TTC549 (cell line): ENCODE data around the gene APH1A.
"Not testable (repeated sequence)": the region's sequence is repeated elsewhere in the genome, so short reads cannot be mapped to it uniquely, and the experiment has no call there.

Source experiments
- FAIRE-seq: peaks from 2 replicates; lab custom pipeline; 2012; peaks lifted over from hg19 to GRCh38; lab: Jason Lieb, UNC

The APH1A gene

DNA sequence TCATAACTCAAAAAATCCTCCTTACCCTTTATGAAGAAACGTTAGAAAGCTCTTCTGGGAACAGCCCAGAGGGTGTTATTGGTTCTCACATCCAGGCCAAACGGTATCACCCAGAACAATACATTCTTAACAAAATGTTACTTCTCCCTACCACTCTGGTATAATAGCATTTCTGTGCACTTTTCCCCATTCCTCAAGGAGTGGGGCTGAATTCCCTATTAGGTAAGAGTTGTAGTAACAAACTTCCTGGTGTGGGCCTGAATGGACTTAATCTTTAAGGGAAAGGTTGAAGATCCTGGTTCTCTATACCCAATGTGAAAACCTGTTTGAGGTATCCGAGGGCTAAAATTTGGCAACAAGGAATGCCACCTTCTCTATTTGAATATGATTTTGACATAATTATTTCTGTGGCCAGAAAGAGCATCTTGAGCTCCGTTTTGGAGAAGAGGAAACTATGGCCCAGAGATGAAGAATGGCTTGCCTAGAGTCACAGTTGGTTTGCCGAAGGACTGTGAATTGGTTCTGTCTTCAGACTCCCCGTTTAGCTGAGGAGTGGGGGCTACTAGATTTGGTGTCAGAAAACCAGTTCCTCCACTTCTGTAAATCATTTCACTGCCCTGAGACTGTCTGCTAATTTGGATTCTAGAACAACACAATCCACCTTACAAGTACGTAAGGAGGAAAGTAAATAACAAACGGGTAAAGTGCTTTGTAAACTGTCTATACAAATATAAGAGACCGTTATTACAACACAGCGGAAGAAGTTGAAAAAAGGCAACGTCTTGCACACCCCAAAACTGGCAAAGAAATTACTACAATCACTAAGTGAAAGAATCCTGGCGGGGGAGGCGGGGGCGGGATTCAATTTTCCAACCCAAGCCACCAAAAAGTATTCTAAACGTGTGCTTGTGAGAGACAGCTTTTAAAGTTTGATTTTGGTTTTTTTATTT is 35.2 kb downstream of the APH1A start:
- no peak for FAIRE-seq

DNA sequence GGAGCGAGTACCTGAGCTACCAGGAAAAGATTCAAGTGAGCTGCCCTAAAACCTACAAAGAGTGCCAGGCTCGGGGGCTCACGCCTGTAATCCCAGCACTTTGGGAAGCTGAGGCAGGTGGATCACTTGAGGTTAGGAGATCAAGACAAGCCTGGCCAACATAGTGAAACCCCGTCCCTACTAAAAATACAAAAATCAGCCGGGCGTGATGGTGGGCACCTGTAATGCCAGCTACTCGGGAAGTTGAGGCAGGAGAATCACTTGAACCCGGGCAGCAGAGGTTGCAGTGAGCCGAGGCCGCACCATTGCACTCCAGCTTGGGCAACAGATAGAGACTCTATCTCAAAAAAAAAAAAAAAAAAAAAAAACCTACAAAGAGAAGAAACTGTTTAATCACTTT is 35.9 kb downstream of the APH1A start:
- FAIRE-seq = not testable (repeated sequence)

DNA sequence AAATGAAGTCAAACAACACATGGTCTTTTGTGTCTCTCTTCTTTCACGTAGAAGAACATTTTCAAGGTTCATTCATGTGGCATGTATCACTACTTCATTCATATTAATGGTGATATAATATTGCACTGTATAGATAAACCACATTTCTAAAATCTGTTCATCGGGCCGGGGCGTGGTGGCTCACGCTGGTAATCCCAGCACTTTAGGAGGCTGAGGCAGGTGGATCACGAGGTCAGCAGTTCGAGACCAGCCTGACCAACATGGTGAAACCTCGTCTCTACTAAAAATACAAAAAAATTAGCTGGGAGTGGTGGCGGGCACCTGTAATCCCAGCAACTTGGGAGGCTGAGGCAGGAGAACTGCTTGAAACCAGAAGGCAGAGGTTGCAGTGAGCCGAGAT is 40.6 kb downstream of the APH1A start:
- FAIRE-seq = not testable (repeated sequence)

DNA sequence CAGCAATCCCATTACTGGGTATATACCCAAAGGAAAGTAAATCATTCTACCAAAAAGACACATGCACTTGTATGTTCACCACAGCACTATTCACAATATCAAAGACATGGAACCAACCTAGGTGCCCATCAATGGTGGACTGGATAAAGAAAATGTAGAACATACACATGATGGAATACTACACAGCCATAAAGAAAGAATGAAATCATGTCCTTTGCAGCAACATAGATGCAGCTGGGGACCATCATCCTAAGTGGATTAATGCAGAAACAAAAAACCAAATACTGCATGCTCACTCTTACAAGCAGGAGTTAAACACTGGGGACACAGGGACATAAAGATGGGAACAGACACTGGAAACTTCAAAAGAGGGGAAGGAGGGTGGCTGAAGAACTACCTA is 41.6 kb downstream of the APH1A start:
- FAIRE-seq = no peak

DNA sequence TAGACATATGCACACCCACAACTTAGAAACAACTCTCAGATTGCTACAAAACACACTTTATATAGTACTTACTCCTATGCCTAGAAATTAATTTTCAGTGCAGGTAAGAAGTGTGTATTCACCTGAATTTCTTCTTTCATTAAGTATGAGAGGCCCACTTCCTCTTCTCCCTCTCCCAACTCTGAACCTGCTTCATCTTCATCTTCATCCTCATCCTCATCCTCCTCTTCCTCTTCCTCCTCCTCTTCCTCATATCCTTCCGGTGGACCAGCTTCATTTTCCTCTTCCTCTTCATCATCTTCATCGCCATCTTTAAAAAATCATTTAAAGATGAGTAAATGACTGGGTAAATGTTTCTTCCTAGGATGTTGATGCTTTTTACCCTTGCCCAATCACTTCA is 42.3 kb downstream of the APH1A start:
- no peak for FAIRE-seq

DNA sequence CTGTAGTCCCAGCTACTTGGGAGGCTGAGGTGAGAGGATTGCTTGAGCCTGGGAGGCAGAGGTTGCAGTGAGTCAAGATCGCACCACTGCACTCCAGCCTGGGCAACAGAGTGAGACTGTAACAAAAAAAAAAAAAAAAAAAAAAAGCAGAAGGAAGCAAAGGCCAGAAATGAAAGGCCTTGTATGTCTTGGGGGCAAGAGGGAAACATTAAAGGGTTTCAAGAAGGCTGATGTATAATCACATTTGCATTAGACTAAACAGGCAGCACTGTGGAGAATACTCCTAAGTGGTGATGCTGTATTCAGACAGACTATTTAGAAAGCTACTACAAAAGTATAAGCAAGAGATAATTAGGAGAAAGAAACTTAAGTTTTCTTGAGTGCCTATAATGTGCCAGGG is 43.3 kb downstream of the APH1A start:
- no peak for FAIRE-seq

DNA sequence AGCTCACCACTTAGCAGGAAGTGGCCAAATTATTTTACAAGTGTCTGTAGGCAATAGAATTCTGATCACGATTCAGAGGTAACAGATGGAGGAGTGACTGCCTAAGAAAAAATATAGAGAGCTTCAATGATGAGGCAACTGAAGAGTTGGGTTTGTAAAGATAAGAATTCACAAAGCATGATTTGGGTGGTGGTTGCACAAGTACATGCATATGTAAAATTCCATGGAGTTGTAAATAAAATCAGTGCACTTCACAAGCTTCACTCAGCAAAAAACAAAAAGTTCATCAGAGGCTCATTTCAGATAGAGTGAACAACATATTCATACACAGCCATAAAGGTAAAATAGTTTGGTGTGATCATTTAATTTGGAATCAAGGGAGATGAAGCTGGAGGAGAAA is 43.8 kb downstream of the APH1A start:
- no peak for FAIRE-seq

DNA sequence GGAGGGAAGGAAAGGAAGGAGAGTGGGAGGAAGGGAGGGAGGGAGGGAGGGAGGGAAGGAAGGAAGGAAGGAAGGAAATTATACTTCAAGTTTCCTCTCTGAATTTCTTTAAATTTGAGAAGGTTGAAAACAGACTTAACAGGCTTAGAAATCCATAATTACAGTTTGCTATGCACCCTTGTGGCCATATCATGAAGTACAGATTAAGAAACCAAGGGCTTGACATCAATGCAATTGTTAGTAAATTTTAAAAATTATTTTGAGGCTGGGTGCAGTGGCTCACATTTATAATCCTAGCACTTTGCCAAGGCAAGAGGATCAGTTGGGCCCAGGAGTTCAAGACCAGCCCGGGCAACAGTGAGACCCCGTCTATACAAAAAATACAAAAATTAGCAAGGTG is 47.3 kb downstream of the APH1A start:
- peak; percentile 86 for FAIRE-seq

DNA sequence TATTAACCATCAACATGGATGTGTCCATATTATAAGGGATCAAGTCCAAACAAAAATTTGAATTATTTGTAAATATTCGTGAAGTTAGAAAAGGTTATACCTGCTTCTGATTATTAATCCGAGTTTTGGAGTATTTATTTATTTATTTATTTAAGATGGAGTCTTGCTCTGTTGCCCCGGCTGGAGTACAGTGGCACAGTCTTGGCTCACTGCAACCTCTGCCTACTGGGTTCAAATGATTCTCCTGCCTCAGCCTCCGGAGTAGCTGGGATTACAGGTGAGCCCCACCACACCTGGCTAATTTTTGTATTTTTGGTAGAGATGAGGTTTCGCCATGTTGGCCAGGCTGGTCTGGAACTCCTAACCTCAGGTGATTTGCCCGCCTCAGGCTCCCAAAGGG is 53.0 kb downstream of the APH1A start:
- FAIRE-seq = not testable (repeated sequence)
